DND-41 (cell line): ENCODE measurements around the gene SLC30A2.

Experiments
- EZH2 ChIP-seq: IDR thresholded peaks from 3 replicates; pipeline ENCODE4 v1.6.1; 2012; ENCODE audit warnings: borderline replicate concordance, low read depth, mild to moderate bottlenecking, moderate library complexity, low read length, inconsistent platforms; ENCODE audit not compliant: severe bottlenecking
- TF ChIP-seq, protein P1 (sequence below): IDR thresholded peaks from 2 replicates; pipeline ENCODE4 v1.5.1; 2012; ENCODE audit warnings: borderline replicate concordance, low read length, moderate library complexity, mild to moderate bottlenecking; ENCODE audit not compliant: poor library complexity, severe bottlenecking; ENCODE audit errors: extremely low read depth

DNA sequence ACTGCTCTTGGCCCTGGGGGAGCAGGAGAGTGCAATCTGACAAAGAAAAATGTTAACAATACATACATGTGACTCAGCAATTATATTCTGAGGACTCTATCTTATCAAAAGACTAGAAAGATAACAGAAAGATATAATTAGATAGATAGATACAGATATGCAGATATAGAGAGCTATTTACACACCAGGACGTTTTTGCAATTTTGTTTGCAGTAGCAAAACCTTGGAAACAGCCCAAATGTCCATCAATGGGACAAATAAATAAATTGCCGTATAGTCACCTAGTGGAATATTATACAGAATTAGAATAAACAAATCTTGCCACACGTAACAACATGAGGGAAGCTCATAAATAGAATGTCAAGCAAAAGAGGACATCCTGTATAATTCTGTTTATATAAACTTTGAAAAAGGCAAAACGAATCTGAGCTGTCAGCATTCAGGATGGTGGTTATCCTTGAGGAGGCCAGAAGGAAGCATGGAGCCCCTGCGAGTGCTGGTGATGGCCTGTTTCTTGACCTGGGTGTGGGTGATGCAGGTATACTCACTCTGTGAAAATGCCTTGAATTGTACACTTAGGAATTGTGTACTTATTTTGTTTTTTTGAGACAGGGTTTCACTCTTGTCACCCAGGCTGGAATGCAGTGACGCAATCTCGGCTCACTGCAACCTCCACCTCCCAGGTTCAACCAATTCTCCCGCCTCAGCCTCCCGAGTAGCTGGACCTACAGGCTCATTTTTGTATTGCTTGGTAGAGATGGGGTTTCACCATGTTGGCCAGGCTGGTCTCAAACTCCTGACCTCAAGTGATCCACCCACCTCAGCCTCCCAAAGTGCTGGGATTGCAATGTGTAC is 34.3 kb upstream of the SLC30A2 start:
- TF ChIP-seq, protein P1, sequence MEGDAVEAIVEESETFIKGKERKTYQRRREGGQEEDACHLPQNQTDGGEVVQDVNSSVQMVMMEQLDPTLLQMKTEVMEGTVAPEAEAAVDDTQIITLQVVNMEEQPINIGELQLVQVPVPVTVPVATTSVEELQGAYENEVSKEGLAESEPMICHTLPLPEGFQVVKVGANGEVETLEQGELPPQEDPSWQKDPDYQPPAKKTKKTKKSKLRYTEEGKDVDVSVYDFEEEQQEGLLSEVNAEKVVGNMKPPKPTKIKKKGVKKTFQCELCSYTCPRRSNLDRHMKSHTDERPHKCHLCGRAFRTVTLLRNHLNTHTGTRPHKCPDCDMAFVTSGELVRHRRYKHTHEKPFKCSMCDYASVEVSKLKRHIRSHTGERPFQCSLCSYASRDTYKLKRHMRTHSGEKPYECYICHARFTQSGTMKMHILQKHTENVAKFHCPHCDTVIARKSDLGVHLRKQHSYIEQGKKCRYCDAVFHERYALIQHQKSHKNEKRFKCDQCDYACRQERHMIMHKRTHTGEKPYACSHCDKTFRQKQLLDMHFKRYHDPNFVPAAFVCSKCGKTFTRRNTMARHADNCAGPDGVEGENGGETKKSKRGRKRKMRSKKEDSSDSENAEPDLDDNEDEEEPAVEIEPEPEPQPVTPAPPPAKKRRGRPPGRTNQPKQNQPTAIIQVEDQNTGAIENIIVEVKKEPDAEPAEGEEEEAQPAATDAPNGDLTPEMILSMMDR = no peak
- no peak for TF ChIP-seq EZH2
